G401.6 (cell line): ENCODE measurements around the gene LAG3.
A peak's percentile ranks its signal among the peaks of the same experiment; 100 is the strongest.
"Not testable (repeated sequence)": the region's sequence is repeated elsewhere in the genome, so short reads cannot be mapped to it uniquely, and the experiment has no call there.

Experiments
- FAIRE-seq: peaks from 2 replicates; lab custom pipeline; 2012; peaks lifted over from hg19 to GRCh38; lab: Jason Lieb, UNC

Gene LAG3

GRCh38 chr12:6772331-6772695 is at the start of gene LAG3:
Gene LAG3, plus strand, starts transcription at chr12:6772520. Its CDS starts 333 bp downstream, at chr12:6772853.
- FAIRE-seq: no peak

- FAIRE-seq: no peak
These were observed 49.5 kb upstream of the LAG3 start for GRCh38 chr12:6722863-6723262.

- FAIRE-seq: peak; percentile 99
These were observed 48.5 kb upstream of the LAG3 start, which contains the start of gene COPS7A for GRCh38 chr12:6723607-6724408. Gene COPS7A, plus strand, starts transcription at chr12:6724046. Its CDS starts 611 bp downstream, at chr12:6724657.

GRCh38 chr12:6724409-6724797 is 47.9 kb upstream of the LAG3 start:
- FAIRE-seq: no peak

GRCh38 chr12:6725350-6725749 is 47.0 kb upstream of the LAG3 start:
- FAIRE-seq: no peak

GRCh38 chr12:6729186-6729585 is 43.1 kb upstream of the LAG3 start:
- FAIRE-seq: no peak

GRCh38 chr12:6730169-6730568 is 42.2 kb upstream of the LAG3 start:
- no peak for FAIRE-seq

- no peak for FAIRE-seq
These were observed 37.6 kb upstream of the LAG3 start for GRCh38 chr12:6734506-6735387.

GRCh38 chr12:6735448-6736191 is 36.7 kb upstream of the LAG3 start:
- peak; percentile 90 for FAIRE-seq

GRCh38 chr12:6736754-6737153 is 35.6 kb upstream of the LAG3 start:
- FAIRE-seq: no peak

GRCh38 chr12:6742080-6742479 is 30.2 kb upstream of the LAG3 start:
- FAIRE-seq: not testable (repeated sequence)

GRCh38 chr12:6742834-6743233 is 29.5 kb upstream of the LAG3 start:
- FAIRE-seq: no peak

GRCh38 chr12:6743300-6743699 is 29.0 kb upstream of the LAG3 start:
- FAIRE-seq: not testable (repeated sequence)

GRCh38 chr12:6745741-6746525 is 26.4 kb upstream of the LAG3 start:
- no peak for FAIRE-seq

GRCh38 chr12:6747216-6747615 is 25.1 kb upstream of the LAG3 start:
- FAIRE-seq: no peak

- FAIRE-seq: no peak
These were observed 23.6 kb upstream of the LAG3 start for GRCh38 chr12:6748761-6749160.

GRCh38 chr12:6750506-6750905 is 21.8 kb upstream of the LAG3 start:
- no peak for FAIRE-seq

- no peak for FAIRE-seq
These were observed 20.6 kb upstream of the LAG3 start for GRCh38 chr12:6751767-6752166.

GRCh38 chr12:6752167-6752920 is 20.0 kb upstream of the LAG3 start:
- FAIRE-seq: no peak

GRCh38 chr12:6752921-6753771 is 19.2 kb upstream of the LAG3 start, which contains the start of gene MLF2:
Gene MLF2, minus strand, starts transcription at chr12:6753141. Its CDS starts 807 bp downstream, at chr12:6752334.
- FAIRE-seq: peak; percentile 98
